HepG2 (cell line): ENCODE data around the gene HORMAD2. TPM values are rescaled to one million over a fixed set of nuclear protein-coding genes. Genes with fewer than 3 reads are reported as not detected.

Experiments used
- HMG20A ChIP-seq: IDR thresholded peaks from 2 replicates; pipeline ENCODE4 v1.6.1; 2016; ENCODE audit warnings: borderline replicate concordance
- IKZF4 ChIP-seq: sonication (generic); formaldehyde crosslinking; IDR thresholded peaks from 2 replicates; pipeline ENCODE4 v1.5.1; 2020; ENCODE audit warnings: borderline replicate concordance, mild to moderate bottlenecking, low read depth, missing genetic modification reagents; ENCODE audit errors: not compliant biosample characterization
- MED1 ChIP-seq: sonication (generic); formaldehyde crosslinking; IDR thresholded peaks from 2 replicates; pipeline ENCODE4 v1.4.0; 2020; ENCODE audit warnings: missing genetic modification reagents
- MIER3 ChIP-seq: IDR thresholded peaks from 2 replicates; pipeline ENCODE4 v1.6.1; 2016; ENCODE audit warnings: missing compliant biosample characterization, borderline replicate concordance
- MTERF4 ChIP-seq: sonication (generic); formaldehyde crosslinking; IDR thresholded peaks from 2 replicates; pipeline ENCODE4 v1.8.0; 2023; ENCODE audit warnings: mild to moderate bottlenecking, missing genetic modification reagents
- PAXIP1 ChIP-seq: sonication (generic); formaldehyde crosslinking; conservative IDR thresholded peaks from 2 replicates; pipeline ENCODE4 v1.4.0; 2020; ENCODE audit warnings: mild to moderate bottlenecking, missing genetic modification reagents, moderate library complexity
- PHF8 ChIP-seq: sonication (generic); formaldehyde crosslinking; IDR thresholded peaks from 2 replicates; pipeline ENCODE4 v1.5.0; 2020; ENCODE audit warnings: missing genetic modification reagents
- PITX1 ChIP-seq: sonication (generic); formaldehyde crosslinking; IDR thresholded peaks from 2 replicates; pipeline ENCODE4 v1.5.1; 2020; ENCODE audit warnings: mild to moderate bottlenecking, missing genetic modification reagents
- RXRB ChIP-seq: IDR thresholded peaks from 2 replicates; pipeline ENCODE4 v1.6.1; 2016; ENCODE audit warnings: borderline replicate concordance, missing genetic modification reagents, missing compliant biosample characterization
- SUZ12 ChIP-seq: fragments of 150-350 bp; IDR thresholded peaks from 2 replicates; pipeline ENCODE4 v1.6.1; 2014; ENCODE audit warnings: low read depth, low read length
- TCF7 ChIP-seq: sonication (generic); IDR thresholded peaks from 2 replicates; pipeline ENCODE4 v1.6.1; 2016; ENCODE audit warnings: antibody characterized with exemption, low read depth
- ZNF501 ChIP-seq: sonication (generic); formaldehyde crosslinking; IDR thresholded peaks from 2 replicates; pipeline ENCODE4 v1.5.1; 2020; ENCODE audit warnings: mild to moderate bottlenecking, moderate library complexity, missing genetic modification reagents
- ZNF598 ChIP-seq: sonication (generic); formaldehyde crosslinking; IDR thresholded peaks from 2 replicates; pipeline ENCODE4 v1.5.1; 2020; ENCODE audit warnings: mild to moderate bottlenecking, missing genetic modification reagents, borderline replicate concordance
- polyA plus RNA-seq, 8 experiments: library from polyadenylated mRNA; depleted of rRNA in 3 of 8; stranded (reverse) in 7 of 8; unstranded in 1 of 8; fragments of >200 nt; fragmentation: Illumina TruSeq in 4 of 8; extraction: Trizol in 4 of 8; gene quantifications; 2 replicates each; pipeline versions ENCODE4 v1.2.1 to v1.2.3, GENCODE V29; 2011 to 2016; ENCODE audit warnings: low read depth in 4 of 8, missing spikeins in 1 of 8, mixed read lengths in 1 of 8; ENCODE audit not compliant: insufficient read depth in 1 of 8
- total RNA-seq, 5 experiments: library from RNA; depleted of rRNA; stranded (reverse); fragments of >200 nt; fragmentation: Illumina TruSeq; extraction: Trizol; gene quantifications; 2 replicates each; pipeline ENCODE4 v1.2.3, GENCODE V29; 2016; ENCODE audit warnings: low read depth in 1 of 5
- TF ChIP-seq, protein P1 (sequence below): sonication (generic); formaldehyde crosslinking; IDR thresholded peaks from 2 replicates; pipeline ENCODE4 v1.4.0; 2020; ENCODE audit warnings: missing genetic modification reagents
- TF ChIP-seq, protein P2 (sequence below): IDR thresholded peaks from 2 replicates; pipeline ENCODE4 v1.6.1; 2016; ENCODE audit warnings: missing compliant biosample characterization, missing genetic modification reagents, borderline replicate concordance
- TF ChIP-seq, protein P3 (sequence below): sonication (generic); formaldehyde crosslinking; IDR thresholded peaks from 2 replicates; pipeline ENCODE4 v1.5.0; 2020; ENCODE audit warnings: mild to moderate bottlenecking, missing genetic modification reagents, borderline replicate concordance

HORMAD2 gene
- total and polyA plus RNA-seq, 2 of the 13 experiments (the other 11 are each of a cell fraction or from before 2014, with no cell fraction given): not detected

GRCh38 chr22:30195245-30196140, 115.2 kb downstream of the HORMAD2 start (continued):
- TF ChIP-seq ZNF598 (no peak), IKZF4 (no peak), MTERF4 (no peak), ZNF501 (CRISPR knock-in tag) (no peak), PAXIP1 (CRISPR knock-in tag) (peak; percentile 33; the same call in 1 of the 2 replicates), TCF7 (peak; percentile 20; the same call in 1 of the 2 replicates), MIER3 (CRISPR knock-in tag) (0 out of 2 replicates have a peak, but pooled peaks have one; percentile 15), MED1 (0 out of 2 replicates have a peak, but pooled peaks have one; percentile 40), SUZ12 (no peak), HMG20A (CRISPR knock-in tag) (peak; percentile 62; the same call in 1 of the 2 replicates), RXRB (CRISPR knock-in tag) (peak; percentile 36; the same call in 1 of the 2 replicates), PHF8 (CRISPR knock-in tag) (no peak), PITX1 (CRISPR knock-in tag) (0 out of 2 replicates have a peak, but pooled peaks have one; percentile 50)
- TF ChIP-seq, protein P1, sequence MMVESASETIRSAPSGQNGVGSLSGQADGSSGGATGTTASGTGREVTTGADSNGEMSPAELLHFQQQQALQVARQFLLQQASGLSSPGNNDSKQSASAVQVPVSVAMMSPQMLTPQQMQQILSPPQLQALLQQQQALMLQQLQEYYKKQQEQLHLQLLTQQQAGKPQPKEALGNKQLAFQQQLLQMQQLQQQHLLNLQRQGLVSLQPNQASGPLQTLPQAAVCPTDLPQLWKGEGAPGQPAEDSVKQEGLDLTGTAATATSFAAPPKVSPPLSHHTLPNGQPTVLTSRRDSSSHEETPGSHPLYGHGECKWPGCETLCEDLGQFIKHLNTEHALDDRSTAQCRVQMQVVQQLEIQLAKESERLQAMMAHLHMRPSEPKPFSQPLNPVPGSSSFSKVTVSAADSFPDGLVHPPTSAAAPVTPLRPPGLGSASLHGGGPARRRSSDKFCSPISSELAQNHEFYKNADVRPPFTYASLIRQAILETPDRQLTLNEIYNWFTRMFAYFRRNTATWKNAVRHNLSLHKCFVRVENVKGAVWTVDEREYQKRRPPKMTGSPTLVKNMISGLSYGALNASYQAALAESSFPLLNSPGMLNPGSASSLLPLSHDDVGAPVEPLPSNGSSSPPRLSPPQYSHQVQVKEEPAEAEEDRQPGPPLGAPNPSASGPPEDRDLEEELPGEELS (CRISPR knock-in tag): 0 out of 2 replicates have a peak, but pooled peaks have one; percentile 10
- TF ChIP-seq, protein P2, sequence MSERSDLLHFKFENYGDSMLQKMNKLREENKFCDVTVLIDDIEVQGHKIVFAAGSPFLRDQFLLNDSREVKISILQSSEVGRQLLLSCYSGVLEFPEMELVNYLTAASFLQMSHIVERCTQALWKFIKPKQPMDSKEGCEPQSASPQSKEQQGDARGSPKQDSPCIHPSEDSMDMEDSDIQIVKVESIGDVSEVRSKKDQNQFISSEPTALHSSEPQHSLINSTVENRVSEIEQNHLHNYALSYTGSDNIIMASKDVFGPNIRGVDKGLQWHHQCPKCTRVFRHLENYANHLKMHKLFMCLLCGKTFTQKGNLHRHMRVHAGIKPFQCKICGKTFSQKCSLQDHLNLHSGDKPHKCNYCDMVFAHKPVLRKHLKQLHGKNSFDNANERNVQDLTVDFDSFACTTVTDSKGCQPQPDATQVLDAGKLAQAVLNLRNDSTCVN (CRISPR knock-in tag): no peak
- TF ChIP-seq, protein P3, sequence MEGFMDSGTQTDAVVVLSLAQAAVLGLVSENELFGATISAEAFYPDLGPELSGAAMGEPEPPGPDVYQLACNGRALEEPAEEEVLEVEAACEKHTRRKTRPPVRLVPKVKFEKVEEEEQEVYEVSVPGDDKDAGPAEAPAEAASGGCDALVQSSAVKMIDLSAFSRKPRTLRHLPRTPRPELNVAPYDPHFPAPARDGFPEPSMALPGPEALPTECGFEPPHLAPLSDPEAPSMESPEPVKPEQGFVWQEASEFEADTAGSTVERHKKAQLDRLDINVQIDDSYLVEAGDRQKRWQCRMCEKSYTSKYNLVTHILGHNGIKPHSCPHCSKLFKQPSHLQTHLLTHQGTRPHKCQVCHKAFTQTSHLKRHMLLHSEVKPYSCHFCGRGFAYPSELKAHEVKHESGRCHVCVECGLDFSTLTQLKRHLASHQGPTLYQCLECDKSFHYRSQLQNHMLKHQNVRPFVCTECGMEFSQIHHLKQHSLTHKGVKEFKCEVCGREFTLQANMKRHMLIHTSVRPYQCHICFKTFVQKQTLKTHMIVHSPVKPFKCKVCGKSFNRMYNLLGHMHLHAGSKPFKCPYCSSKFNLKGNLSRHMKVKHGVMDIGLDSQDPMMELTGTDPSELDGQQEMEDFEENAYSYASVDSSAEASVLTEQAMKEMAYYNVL (CRISPR knock-in tag): peak; percentile 57; the same call in 1 of the 2 replicates
